ENCODE data around the gene ONECUT1.
"Not testable (repeated sequence)": the region's sequence is repeated elsewhere in the genome, so short reads cannot be mapped to it uniquely, and the experiment has no call there.

- not testable (repeated sequence) for TF ChIP-seq CTCF, POLR2AphosphoS5 (IDR thresholded peaks at IDR 0.05)
These were observed 25.8 kb upstream of the ONECUT1 start for GRCh38 chr15:52815899-52816298.

All from suprapubic skin (tissue), 3 donors.